HL-60 (cell line): ENCODE measurements around the gene KAT2B.

Experiments used
- DNase-seq, 2 experiments: peaks; one replicate each; pipeline ENCODE4 v3.0.0-alpha.2; 2010 to 2020; ENCODE audit warnings: low read depth in 1 of 2, low spot score in 1 of 2
- H3K27ac ChIP-seq: fragments of 250-450 bp; sonication (Bioruptor Pico); replicated peaks from 2 replicates; pipeline ENCODE4 v1.5.1; 2020; ENCODE audit warnings: mild to moderate bottlenecking, moderate library complexity
- H3K27me3 ChIP-seq: fragments of 250-450 bp; sonication (Bioruptor Pico); 2 replicates; pipeline ENCODE4 v1.5.1; 2021; ENCODE audit warnings: mild to moderate bottlenecking, moderate library complexity; ENCODE audit not compliant: insufficient read depth, poor library complexity, severe bottlenecking
- H3K4me3 ChIP-seq: replicated peaks from 2 replicates; pipeline ENCODE4 v1.5.1; 2011; ENCODE audit warnings: mild to moderate bottlenecking, control low read depth, low read length; ENCODE audit not compliant: insufficient read depth
- GABPA ChIP-seq: IDR thresholded peaks from 2 replicates; pipeline ENCODE4 v1.6.1; 2012; ENCODE audit warnings: low read depth
- POLR2AphosphoS5 ChIP-seq: IDR thresholded peaks from 2 replicates; pipeline ENCODE4 v1.6.1; 2012; ENCODE audit warnings: low read depth
- SPI1 ChIP-seq: IDR thresholded peaks from 2 replicates; pipeline ENCODE4 v1.6.1; 2012; ENCODE audit warnings: low read depth, mild to moderate bottlenecking, borderline replicate concordance
- TF ChIP-seq, protein P1 (sequence below): IDR thresholded peaks from one replicate; pipeline ENCODE4 v1.5.1; 2011; ENCODE audit warnings: low read length, control low read depth, inconsistent platforms; ENCODE audit not compliant: insufficient read depth
- TF ChIP-seq, protein P2 (sequence below): IDR thresholded peaks from 2 replicates; pipeline ENCODE4 v1.6.1; 2012; ENCODE audit warnings: low read depth; ENCODE audit not compliant: insufficient replicate concordance

KAT2B gene

DNA sequence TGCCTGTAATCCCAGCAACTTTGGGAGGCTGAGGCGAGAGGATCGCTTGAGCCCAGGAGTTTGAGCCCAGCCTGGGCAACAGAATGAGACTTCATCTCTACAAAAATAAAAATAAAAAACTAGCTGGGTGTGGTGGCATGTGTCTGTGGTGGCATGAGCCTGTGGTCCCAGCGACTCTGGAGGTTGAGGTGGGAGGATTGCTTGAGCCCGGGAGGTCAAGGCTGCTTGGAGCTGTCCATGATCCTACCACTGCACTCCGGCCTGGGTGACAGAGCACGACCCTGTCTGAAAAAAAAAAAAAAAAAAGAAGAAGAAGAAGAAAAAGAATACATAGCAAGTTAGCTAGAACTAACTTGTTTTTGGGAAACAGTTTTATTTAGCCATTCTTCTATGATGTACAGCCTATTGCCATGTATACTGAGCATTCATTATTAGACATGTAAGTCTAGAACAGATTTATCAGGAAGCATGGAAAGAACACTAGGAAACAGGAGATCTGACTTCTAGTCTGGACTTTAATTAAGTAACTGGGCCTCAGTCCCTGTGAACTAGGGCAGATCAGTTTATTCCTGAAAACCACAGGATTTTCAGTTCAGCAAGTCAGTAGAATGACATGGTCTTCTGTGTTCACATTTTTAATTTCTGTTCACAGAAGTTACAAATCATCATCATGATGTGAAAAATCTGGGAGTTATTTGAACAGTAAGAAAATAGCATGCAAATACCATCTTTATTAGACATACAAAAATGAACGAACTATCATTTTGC, 65.5 kb downstream of the KAT2B start:
- no peak for DNase-seq
- Histone ChIP-seq H3K27ac (no peak overlapping the region), H3K27me3 (no peaks in the 10 kb centered on the region), H3K4me3 (no peak overlapping the region)
- TF ChIP-seq, protein P1, sequence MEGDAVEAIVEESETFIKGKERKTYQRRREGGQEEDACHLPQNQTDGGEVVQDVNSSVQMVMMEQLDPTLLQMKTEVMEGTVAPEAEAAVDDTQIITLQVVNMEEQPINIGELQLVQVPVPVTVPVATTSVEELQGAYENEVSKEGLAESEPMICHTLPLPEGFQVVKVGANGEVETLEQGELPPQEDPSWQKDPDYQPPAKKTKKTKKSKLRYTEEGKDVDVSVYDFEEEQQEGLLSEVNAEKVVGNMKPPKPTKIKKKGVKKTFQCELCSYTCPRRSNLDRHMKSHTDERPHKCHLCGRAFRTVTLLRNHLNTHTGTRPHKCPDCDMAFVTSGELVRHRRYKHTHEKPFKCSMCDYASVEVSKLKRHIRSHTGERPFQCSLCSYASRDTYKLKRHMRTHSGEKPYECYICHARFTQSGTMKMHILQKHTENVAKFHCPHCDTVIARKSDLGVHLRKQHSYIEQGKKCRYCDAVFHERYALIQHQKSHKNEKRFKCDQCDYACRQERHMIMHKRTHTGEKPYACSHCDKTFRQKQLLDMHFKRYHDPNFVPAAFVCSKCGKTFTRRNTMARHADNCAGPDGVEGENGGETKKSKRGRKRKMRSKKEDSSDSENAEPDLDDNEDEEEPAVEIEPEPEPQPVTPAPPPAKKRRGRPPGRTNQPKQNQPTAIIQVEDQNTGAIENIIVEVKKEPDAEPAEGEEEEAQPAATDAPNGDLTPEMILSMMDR: no peak
- no peak for TF ChIP-seq GABPA
- TF ChIP-seq POLR2AphosphoS5: no peak
- TF ChIP-seq, protein P2, sequence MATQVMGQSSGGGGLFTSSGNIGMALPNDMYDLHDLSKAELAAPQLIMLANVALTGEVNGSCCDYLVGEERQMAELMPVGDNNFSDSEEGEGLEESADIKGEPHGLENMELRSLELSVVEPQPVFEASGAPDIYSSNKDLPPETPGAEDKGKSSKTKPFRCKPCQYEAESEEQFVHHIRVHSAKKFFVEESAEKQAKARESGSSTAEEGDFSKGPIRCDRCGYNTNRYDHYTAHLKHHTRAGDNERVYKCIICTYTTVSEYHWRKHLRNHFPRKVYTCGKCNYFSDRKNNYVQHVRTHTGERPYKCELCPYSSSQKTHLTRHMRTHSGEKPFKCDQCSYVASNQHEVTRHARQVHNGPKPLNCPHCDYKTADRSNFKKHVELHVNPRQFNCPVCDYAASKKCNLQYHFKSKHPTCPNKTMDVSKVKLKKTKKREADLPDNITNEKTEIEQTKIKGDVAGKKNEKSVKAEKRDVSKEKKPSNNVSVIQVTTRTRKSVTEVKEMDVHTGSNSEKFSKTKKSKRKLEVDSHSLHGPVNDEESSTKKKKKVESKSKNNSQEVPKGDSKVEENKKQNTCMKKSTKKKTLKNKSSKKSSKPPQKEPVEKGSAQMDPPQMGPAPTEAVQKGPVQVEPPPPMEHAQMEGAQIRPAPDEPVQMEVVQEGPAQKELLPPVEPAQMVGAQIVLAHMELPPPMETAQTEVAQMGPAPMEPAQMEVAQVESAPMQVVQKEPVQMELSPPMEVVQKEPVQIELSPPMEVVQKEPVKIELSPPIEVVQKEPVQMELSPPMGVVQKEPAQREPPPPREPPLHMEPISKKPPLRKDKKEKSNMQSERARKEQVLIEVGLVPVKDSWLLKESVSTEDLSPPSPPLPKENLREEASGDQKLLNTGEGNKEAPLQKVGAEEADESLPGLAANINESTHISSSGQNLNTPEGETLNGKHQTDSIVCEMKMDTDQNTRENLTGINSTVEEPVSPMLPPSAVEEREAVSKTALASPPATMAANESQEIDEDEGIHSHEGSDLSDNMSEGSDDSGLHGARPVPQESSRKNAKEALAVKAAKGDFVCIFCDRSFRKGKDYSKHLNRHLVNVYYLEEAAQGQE: no peak
- no peak for TF ChIP-seq SPI1

DNA sequence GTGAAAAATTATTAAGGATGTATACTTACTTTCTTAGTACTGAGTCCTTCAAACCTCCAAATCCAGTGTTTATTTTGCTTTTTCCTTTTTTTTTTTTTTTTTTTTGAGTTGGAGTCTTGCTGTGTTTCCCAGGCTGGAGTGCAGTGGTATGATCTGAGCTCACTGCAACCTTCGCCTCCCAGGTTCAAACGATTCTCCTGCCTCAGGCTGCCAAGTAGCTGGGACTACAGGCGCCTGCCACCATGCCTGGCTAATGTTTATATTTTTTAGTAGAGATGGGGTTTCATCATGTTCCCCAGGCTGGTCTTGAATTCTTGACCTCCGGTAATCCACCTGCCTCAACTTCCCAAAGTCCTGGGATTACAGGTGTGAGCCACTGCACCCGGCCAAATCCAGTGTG, 67.5 kb downstream of the KAT2B start:
- no peaks in the 10 kb centered on the region for H3K27me3 ChIP-seq
- H3K4me3 ChIP-seq: no peak overlapping the region
- TF ChIP-seq POLR2AphosphoS5 (no peak), GABPA (no peak), SPI1 (no peak)
- TF ChIP-seq, protein P1: no peak
- TF ChIP-seq, protein P2: no peak
- DNase-seq: no peak
- no peak overlapping the region for H3K27ac ChIP-seq

DNA sequence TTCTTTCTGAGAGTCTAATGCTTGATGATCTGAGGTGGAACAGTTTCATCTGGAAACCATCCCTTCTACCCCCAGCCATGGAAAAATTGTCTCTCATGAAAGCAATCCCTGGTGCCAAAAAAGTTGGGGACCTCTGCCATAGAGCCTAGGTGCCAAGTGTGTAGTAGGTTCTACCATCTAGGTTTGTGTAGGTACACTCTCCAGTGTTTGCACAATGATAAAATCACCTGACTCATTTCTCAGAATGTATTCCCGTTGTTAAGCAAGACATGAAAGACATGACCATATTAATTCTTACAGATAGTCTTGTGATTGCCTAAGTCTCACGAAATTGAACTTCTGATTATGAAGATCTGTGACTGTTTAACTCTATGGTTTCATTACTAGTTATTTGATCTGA, 68.6 kb downstream of the KAT2B start:
- no peak for DNase-seq
- TF ChIP-seq, protein P2: no peak
- TF ChIP-seq GABPA (no peak), SPI1 (no peak), POLR2AphosphoS5 (no peak)
- TF ChIP-seq, protein P1: no peak
- Histone ChIP-seq H3K27ac (no peak overlapping the region), H3K4me3 (no peak overlapping the region), H3K27me3 (no peaks in the 10 kb centered on the region)
